ENCODE results near the gene SLC9A3.

Gene SLC9A3

GRCh38 chr5:440401-441201, 83.6 kb downstream of the SLC9A3 start:
- DNase-seq: no peak

DNA sequence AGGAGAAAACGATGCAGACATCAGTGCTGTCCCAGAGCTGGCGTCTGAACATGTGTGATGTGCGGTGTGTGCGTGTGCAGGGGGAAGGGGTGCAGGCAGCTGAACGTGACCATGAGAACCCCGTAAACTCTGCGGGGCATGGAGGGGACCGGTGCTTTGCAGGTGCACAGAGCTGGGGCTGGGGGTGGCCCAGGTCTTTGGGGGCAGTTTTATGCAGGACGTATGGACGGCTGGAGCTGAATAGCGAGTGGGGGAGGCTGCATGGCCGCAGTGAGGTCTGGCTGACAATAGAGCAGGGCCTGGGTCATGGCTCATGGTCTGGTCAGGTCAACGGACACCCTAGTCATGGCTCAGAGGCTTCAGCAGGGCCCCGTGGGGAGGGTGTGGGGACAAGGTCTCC, 84.6 kb downstream of the SLC9A3 start:
- no peak for DNase-seq

GRCh38 chr5:439181-439580, 85.1 kb downstream of the SLC9A3 start:
- DNase-seq: no peak

- DNase-seq: no peak
These were observed 85.7 kb downstream of the SLC9A3 start for GRCh38 chr5:438481-438981.

GRCh38 chr5:437281-437771, 86.9 kb downstream of the SLC9A3 start:
- DNase-seq: no peak

GRCh38 chr5:436641-436975, 87.6 kb downstream of the SLC9A3 start:
- DNase-seq: no peak

- peak in 1 of 2 experiments; percentile 64 for DNase-seq
These were observed 88.1 kb downstream of the SLC9A3 start for GRCh38 chr5:435961-436640.

DNA sequence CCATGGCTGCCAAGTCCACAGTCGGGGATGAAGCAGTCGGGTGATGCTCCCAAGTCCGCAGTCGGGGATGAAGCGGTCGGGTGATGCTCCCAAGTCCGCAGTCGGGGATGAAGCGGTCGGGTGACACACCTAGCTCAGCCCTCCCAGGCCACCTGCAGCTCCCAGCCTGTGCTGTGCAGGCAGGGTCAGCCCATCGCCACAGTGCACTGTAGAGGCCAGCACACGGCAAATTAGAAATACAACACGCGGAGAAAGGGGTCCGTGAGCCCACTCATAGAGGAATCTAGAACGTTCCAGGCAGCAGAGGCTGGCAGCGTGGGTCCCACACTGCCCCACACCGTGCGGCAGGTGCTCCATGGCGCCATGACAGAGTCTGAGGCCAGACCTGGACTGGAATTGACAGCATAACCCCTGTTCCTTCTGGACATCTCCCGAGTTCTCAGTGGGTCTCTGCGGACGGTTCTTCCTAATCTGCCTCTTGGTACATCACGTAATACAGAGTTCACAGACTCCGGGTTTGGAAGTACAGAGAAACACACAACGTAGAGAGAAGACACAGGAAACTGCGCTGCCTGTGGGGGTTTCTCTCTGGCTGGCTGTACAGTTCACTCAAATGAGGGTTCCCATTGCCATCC, 89.0 kb downstream of the SLC9A3 start:
- no peak for DNase-seq

- DNase-seq: no peak
These were observed 89.7 kb downstream of the SLC9A3 start for GRCh38 chr5:434443-435146.

GRCh38 chr5:433836-434235, 90.4 kb downstream of the SLC9A3 start:
- DNase-seq: no peak

- DNase-seq: no peak
These were observed 91.1 kb downstream of the SLC9A3 start for GRCh38 chr5:432928-433791.

DNA sequence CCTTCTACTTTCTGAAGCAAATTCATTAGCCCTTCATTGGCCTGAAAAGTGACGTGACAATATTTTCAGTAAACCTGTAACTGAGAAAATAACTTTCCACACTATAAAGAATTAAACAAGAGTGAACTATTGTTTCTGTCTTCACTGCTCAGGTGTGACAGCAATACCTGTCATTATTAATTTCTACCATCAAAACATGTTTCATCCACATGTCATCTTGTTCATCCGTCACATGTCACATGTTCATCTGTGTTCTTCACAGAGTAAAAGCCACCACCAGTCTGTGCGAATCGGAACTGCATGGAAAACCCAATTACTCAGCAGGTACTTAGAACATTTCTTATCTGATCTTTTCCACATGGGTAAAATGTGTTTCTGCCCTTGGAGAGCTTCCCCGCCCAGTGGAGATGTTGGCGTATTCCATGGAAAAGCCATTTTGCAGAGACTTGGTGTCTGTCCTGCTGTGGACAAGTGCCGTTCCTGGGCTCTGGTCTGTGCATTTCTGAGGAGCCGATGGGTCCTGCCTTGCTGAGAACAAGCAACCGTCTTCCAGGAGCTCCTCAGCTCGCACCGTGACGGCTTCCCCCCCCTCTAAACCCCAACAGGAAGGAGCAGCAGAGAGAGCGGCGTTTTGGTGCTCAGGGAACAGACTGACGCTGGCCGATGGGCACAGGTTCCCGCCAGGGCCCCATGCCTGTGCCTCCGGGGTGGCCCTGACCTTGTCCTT, 91.9 kb downstream of the SLC9A3 start:
- DNase-seq: no peak

GRCh38 chr5:431711-432050, 92.6 kb downstream of the SLC9A3 start:
- DNase-seq: no peak

- DNase-seq: peak; percentile 64 to 70
These were observed 93.1 kb downstream of the SLC9A3 start for GRCh38 chr5:431001-431710.

DNA sequence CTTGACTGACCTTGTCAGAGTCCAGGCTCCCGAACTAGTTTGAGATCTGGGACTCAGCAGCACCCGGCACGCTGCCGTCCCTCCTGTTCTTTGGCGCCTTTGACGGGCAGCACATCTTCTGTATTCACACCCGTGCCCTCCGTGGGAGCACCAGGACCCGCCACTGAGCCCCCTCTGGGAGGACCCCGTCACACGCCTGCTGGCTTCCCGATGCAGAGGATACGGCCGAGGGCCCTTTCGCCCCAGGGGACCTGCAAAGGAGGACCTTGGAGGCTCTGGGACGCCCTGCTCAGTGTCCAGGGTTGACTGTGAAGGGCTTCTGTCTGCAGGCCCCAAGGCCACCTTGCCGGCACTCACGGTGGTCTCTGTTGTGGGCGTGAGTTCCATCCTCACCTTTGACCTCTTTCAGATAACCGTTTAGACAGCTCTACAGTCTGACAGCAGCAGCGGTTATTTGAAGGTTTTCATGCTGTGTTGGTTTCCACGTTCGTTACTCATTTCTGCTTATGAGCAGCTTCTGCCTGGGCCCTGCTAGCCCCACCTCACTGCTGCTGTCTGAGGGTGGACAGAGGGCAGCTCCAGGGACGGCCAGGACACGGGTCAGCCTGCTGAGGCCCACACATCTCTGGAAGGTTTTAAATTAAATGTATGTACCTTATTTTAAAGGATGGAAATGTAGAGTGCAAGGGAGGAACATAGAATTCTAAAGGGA, 93.9 kb downstream of the SLC9A3 start:
- no peak for DNase-seq

DNA sequence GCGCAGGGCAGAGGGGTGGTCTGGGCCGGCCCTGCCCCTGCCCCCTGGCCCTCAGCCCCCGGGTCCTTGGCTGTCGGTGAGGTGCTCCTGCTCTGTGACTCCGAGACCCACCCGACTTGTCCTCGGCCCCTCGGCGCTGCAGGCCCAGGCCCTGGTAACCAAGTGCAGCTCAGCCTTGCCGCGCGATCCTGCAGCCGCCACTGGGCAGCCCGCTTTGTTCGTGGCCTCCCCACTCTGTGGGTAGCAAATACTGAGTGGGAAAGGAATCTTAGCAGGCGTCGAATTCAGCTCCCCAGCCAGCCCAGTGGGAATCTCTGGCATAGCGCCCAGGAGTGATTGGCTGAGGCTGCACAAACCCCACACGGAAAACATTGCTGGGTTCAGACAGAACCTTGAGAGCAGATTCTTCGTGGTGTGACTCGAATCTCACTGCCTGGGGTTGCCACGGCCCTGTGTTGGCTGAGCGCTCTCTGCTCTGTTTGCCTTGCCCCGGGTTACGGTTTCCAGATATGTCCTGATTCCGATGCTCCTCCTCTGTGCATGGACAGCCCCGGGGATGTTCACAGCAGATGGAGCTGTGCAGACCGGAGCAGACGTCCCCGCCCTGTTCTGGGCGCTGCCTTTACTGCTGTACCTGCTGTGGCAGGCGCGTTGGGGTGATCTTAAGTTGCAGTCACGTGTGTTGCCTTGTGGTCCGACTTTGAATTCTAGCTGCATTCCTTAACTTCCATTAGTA, 94.6 kb downstream of the SLC9A3 start:
- DNase-seq: no peak

DNA sequence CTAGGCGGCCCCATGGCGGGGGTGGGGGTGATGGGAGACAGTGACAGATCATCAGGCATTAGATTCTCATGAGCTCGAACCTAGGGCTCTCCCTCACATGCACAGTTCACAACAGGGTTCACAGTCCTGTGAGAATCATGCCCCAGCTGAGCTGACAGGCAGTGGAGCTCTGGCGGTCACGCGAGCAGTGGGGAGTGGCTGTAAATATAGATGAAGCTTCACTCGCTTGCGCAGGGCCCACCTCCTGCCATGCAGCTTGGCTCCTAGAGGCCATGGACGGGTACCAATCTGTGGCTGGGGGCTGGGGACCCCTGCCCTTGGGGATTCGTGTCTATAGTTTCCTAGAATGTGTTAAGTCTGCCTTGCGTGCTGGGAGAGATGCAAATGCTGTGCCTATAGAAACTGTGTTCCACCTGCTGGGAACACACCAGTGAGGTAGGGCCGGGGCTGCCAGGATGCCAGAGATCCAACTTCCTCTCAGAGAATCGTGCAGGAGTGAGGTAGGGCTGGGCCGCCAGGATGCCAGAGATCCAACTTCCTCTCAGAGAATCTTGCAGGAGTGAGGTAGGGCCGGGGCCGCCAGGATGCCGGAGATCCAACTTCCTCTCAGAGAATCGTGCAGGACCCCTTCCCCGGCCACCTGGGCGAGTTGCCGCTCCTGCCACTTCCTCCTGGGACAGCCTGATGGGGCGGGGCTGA, 95.3 kb downstream of the SLC9A3 start:
- DNase-seq: no peak

GRCh38 chr5:428219-428618, 96.0 kb downstream of the SLC9A3 start:
- DNase-seq: no peak

Measured in NCI-H1930 (cell line).